Stimulated activated CD8-positive, alpha-beta memory T cell treated with anti-CD3 and anti-CD28 coated beads, Interleukin-15, amount 100 ng/mL, for 48 hours (primary cell): ENCODE results near the gene MCOLN1.

Experiments used
- DNase-seq, 2 donors: peaks; one replicate each; pipeline ENCODE4 v3.0.0-alpha.2; 2020; ENCODE audit warnings: low read depth in 2 of 2

MCOLN1 gene

GRCh38 chr19:7522072-7522922 is at the start of gene MCOLN1:
Gene MCOLN1, plus strand, starts transcription at chr19:7522624. Its CDS starts 127 bp downstream, at chr19:7522751.
- DNase-seq, result peak; percentile 99 to 100

GRCh38 chr19:7475665-7476064 is 46.8 kb upstream of the MCOLN1 start:
- DNase-seq, result no peak

- DNase-seq, result no peak
Observed at GRCh38 chr19:7476241-7476640, 46.2 kb upstream of the MCOLN1 start.

DNA sequence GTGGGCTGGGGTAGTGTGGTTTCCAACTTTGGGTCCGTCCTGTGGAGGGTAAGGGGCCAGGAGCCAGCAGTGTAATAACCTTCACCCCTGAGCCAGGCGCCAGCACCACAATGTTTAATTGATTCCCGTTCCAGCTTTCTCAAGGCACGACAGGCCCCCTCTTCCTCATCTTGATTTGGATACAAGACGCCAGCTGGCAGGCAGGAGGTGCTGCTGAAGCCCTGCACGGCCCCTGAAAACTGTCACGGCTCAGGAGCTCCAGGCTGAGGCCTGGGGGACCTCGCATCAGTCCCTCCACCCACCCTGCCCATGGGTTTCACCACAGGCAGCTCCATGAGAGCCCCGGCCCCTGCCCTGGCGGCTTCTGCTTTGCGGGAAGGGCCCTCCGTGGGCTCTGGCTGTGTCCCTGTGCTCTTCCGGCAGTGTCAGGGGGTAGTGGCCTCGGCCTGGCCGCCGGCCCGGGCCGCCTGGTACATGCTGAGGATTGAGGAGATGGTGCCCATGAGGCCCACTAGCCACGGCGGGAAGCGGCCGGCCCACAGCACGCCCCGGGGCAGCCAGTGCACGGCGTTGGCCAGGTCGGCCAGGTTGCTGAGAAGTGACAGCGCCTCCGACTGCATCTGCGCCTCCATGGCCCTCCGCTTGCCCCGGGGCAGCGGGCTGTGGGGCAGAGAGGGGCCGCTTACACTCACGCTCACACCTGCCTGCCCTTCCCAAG is 45.5 kb upstream of the MCOLN1 start:
- DNase-seq, result no peak

DNA sequence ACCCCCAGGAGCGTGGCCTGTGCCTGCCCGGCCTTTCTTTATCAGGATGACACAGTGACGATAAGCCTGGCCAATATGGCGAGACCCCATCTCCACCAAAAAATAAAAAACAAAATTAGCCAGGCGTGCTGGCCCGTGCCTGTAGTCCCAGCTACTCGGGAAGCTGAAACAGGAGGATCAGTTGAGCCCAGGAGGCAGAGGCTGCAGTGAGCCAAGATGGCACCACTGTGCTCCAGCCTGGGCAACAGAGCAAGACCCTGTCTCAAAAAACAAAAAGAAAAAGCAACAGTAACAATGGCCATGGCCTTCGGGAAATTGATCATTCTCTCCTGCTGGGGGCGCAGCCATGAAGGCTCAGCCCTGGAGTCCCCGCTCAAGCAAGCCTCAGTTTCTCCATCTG is 44.7 kb upstream of the MCOLN1 start:
- no peak for DNase-seq

GRCh38 chr19:7478173-7478842 is 44.1 kb upstream of the MCOLN1 start:
- DNase-seq, result no peak

- DNase-seq, result no peak
Observed at GRCh38 chr19:7478843-7479227, 43.6 kb upstream of the MCOLN1 start.

- DNase-seq, result no peak
Observed at GRCh38 chr19:7480222-7480969, 42.0 kb upstream of the MCOLN1 start.

- DNase-seq, result no peak
Observed at GRCh38 chr19:7480970-7481255, 41.5 kb upstream of the MCOLN1 start.

GRCh38 chr19:7482584-7483439 is 39.6 kb upstream of the MCOLN1 start:
- no peak for DNase-seq

GRCh38 chr19:7483720-7484201 is 38.7 kb upstream of the MCOLN1 start:
- DNase-seq, result no peak

DNA sequence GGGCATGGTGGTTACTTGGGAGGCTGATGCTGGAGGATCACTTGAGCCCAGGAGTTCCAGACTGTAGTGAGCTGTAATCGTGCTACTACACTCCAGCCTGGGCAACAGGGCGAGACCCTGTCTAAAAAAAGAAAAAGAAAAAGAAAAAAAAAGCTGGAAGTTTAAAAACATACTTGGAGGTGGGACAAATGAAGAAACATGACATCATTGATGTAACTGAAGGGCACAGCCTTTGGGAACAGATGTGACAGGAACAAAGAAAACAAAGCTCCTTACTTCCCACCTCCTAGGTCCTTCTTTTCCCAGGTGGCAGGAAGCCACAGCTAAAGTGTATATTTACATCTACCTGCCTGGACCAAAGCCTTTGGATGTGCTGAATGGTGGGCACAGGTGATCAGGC is 35.5 kb upstream of the MCOLN1 start:
- no peak for DNase-seq

DNA sequence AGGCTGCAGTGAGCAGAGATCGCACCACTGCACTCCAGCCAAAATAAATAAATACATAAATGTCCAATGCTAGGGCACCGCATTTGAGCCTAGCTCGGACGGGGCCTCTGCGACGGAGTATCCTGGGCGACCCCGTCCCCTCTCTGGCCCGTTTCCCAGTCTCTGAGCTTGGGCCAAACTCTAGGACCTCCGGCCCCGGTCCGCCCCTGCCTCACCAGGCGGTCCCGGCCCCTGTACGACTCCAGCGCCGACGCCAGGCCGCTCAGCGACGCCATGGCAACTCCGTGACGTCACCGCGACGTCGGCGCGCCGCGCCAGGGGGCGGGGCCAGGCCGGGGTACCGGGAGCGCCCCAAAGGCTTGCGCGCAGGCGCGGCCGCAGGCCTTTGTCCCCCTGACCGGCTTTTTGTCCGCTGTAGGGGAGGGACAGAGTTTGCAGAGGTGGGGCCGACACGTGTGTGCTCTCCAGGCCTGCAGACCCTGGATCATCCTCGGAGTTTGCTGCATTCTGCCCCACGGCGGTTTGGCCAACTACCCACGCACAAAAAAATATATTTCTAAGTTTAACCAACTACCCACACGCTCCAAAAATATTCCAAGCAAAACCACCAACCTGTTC is 33.6 kb upstream of the MCOLN1 start, which contains the start of gene PEX11G:
TSS of gene PEX11G (minus strand) at position 300 of the 618 bp plus-strand sequence. CDS start at position 275, 25 bp downstream.
- peak; percentile 87 to 88 for DNase-seq

- no peak for DNase-seq
Observed at GRCh38 chr19:7489609-7490044, 32.8 kb upstream of the MCOLN1 start.

DNA sequence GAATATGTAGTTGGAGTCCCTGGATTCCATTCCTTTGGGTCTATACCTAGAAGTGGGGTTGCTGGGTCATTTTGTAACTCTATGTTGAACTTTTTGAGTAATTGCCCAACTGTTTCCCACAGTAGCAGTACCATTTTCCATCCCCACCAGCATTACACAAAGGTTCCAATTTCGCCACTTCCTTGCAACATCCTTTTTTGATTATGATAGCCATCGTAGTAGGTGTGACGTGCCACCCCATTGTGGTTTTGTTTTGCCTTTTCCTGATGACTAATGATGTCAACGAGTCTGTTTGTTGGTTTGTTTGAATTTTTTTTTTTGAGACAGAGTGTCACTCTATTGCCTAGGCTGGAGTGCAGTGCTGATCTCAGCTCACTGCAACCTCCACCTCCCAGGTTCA is 30.3 kb upstream of the MCOLN1 start:
- peak; percentile 40 to 58 for DNase-seq

- DNase-seq, result no peak
Observed at GRCh38 chr19:7492558-7492957, 29.9 kb upstream of the MCOLN1 start.

DNA sequence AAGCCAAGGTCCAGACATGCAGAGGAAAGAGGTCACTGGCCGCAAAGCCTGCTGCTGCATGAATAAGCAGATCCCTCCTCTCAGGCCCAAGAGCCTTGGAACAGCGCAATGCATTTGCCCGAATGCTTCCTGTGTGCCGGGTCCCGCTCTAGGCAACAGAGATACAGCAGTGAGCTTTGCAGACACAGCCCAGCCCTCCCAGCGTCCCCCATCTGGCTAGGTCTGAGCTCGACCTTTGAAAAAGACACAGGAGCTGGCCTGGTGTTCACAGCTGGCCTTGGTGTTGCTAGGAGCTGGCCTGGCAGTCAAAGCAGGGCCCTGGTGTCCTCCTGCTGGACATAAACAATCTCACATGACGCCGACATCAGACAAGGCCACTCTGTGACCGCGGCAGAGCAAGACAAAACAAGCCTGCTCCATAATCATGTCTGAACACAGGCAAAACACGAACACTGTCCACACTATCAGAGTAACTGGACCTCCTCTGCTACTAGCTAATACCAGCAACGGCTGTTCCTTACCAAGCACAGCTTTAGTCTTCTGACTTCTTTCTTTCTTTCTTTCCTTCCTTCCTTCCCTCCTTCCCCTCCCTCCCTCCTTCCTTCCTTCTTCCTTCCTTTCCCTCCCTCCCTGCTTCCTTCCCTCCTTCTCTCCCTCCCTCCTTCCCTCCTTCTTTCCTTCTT is 27.9 kb upstream of the MCOLN1 start:
- DNase-seq, result no peak

DNA sequence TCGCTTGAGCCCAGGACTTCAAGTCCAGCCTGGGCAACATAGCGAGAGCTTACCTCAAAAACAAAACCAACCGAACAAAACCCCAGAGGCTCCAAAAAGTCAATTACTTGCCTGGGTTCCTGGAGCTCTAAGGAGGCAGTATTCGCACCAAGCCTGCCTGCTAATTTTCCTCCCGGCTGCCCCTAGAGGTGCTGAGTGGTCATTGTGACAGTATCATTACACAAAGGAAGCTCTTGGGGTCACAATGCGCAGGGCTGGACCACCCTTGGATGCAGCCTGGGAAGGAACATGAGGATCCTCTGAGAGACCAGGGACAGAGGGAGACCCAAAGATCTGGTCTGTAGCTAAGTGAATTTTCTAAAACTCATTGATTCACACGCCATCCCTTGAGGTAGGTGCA is 25.1 kb upstream of the MCOLN1 start:
- DNase-seq, result no peak

GRCh38 chr19:7500811-7501450 is 21.5 kb upstream of the MCOLN1 start:
- DNase-seq, result peak; percentile 42 to 52
